CD1c-positive myeloid dendritic cell (primary cell): Measurements from ENCODE around the gene HAAO.
"Not testable (repeated sequence)": the region's sequence is repeated elsewhere in the genome, so short reads cannot be mapped to it uniquely, and the experiment has no call there.

ENCODE experiments used
- DNase-seq: peaks from one replicate; pipeline ENCODE4 v3.0.0-alpha.2; 2016; ENCODE audit errors: extremely low spot score

The HAAO gene

GRCh38 chr2:42792583-42793333 is at the start of gene HAAO:
Gene HAAO, minus strand, starts transcription at chr2:42792583. Its CDS starts 47 bp downstream, at chr2:42792536.
- peak; percentile 56 for DNase-seq

- DNase-seq = no peak
These were observed 49.0 kb upstream of the HAAO start for GRCh38 chr2:42841344-42841743.

GRCh38 chr2:42840760-42841159 is 48.4 kb upstream of the HAAO start:
- DNase-seq = no peak

DNA sequence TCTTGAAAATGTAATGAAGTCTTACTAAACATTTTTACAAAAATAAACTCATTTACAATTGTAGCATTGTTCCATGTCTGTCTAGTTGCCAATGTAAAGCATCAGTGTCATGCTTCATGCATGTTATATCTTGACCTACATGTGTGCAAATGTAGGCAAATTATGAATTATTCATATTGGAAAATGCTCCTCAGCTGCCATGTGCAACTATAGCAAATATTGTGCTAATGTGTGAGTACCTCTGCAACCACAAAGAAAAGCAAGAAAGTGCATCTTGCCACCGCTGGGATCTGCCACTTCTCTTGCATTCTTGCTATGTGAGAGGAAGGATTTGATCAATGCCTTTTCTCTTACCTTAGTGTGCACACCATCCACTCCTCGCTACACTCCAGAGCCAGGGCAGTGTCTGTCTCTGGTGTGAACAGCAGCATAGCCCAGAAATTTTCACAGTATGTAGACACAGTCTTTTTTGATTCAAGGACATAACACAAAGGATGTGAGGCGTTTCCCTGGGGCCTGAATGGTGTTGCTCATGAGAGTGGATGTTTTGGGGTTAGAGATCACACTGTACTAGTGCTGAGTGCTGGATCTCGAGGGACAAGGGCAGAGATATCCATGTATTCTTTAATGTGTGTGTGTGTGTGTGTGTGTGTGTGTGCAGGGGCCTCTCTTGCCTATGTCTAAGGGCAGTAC is 47.6 kb upstream of the HAAO start:
- DNase-seq = no peak

GRCh38 chr2:42838133-42838532 is 45.8 kb upstream of the HAAO start:
- DNase-seq = no peak

DNA sequence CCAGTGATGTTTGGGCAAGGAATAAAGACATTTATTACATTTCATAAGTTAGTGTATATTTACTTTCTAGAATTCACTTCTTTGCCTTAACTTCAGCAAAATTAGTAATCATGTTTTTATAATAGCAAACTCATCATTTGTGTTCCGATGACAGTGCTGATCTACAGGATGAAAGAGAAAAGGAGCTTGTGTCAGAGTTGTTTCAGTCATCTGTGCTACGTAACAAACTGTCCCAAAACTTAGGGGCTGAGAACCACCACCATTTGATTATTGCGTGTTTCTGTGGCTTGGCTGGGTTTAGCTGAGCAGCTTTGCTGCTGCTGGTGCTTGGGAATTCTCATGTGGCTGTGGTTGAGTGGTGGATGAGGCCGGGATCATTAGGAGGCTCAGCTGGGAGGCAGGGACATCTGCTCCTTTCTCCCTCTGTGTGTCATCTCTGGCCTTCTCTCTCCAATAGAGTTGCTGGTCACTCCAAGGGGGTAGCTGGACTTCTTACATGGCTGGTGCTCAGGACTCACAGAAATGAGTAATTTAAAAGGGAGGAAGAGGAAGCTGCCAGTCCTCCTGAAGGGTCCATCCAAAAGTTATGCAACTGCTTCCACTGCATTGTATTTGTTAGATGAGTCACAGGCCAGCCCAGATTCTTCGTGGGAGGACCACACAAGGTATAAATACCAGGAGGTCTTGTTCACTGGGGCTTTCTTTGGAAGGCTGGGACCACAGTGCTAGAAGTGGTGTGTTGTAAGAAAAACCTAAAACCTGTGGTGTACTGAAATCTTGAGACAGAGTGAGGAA is 43.4 kb upstream of the HAAO start:
- peak; percentile 90 for DNase-seq

DNA sequence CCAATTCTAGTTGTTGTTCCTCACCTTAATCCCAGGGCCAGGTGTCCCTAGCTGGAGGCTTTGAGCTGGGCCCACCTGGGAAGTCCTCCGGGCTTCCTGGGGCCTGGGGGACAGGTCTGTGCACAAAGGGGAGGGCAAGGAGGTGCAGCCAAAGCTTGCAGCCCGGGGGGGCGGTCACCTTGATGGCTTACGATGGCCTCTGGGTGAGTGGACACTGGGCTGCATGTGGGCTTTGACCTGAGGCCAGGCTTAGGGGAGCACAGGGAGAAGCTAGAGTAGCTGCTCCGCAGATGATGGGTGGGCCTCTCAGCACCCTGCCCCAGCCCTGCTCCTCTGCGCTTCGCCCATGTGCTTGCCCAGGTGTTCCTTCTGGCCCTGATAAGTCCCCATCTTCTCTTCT is 41.8 kb upstream of the HAAO start:
- no peak for DNase-seq

DNA sequence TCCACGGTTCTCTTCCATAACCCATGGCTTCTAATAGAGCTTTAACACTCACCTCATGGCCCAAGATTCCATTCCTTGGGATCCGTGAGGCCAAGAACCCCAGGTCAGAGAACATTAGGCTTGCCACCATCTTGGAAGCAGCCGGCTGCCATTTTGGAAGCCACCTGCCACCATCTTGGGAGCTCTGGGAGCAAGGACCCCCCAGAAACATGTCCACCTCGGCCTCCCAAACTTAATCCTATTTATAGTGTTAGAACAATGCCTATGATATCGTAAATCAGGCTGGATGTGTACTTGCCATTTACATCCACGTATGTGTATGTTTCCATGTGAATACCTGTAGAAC is 39.9 kb upstream of the HAAO start:
- DNase-seq = no peak

DNA sequence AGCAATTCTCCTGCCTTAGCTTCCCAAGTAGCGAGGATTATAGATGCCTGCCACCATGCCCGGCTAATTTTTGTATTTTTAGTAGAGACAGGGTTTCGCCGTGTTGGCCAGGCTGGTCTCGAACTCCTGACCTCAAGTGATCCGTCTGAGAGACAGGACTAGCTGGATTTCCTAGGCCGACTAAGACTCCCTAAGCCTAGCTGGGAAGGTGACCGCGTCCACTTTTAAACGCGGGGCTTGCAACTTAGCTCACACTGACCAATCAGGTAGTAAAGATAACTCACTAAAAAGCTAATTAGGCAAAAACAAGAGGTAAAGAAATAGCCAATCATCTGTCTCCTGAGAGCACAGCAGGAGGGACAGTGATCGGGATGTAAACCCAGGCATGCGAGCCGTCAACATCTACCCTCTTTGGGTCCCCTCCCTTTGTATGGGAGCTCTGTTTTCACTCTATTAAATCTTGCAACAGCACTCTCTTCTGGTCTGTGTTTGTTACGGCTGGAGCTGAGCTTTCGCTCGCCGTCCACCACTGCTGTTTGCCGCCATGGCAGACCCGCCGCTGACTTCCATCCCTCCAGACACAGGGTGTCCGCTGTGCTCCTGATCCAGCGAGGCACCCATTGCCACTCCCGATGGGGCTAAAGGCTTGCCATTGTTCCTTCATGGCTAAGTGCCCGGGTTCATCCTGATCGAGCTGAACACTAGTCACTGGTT is 39.3 kb upstream of the HAAO start:
- DNase-seq = not testable (repeated sequence)

- no peak for DNase-seq
These were observed 38.7 kb upstream of the HAAO start for GRCh38 chr2:42830922-42831574.

DNA sequence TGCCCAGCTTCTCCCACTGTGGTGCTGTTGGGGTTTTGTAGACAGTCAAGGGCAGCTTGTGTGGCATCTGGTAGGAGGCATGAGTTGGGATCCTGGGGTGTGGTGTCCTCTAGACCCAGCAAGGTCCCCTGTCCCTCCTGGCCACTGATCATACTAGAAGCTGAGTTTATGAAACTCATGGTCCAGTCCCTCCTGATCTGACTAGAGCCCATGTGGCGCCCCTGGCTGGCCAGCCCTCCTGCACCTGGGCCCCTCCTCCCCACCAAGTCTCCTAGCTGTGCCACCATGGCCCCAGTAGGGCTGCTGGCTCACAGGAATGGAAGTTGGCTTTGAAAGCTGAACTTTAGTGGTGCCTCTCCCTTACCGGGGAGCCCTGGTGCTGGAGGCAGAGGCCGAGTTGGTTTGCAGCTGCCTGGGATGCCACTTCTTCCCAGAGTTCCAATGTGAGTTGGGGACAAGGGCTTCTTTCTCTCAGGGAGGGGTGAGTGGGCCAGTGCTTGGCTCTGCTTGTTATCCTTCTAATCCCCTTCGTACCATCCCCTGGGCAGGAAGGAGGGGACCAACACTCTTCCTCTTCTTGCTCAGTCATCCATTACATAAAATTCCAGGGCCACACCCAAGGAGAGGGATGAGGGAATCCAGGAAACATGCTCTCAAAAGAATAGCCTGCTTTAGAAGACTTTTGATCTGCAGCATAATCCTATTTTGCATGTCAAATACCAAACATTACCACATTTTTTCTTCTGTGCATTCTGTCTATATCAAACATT is 37.5 kb upstream of the HAAO start:
- DNase-seq = no peak

DNA sequence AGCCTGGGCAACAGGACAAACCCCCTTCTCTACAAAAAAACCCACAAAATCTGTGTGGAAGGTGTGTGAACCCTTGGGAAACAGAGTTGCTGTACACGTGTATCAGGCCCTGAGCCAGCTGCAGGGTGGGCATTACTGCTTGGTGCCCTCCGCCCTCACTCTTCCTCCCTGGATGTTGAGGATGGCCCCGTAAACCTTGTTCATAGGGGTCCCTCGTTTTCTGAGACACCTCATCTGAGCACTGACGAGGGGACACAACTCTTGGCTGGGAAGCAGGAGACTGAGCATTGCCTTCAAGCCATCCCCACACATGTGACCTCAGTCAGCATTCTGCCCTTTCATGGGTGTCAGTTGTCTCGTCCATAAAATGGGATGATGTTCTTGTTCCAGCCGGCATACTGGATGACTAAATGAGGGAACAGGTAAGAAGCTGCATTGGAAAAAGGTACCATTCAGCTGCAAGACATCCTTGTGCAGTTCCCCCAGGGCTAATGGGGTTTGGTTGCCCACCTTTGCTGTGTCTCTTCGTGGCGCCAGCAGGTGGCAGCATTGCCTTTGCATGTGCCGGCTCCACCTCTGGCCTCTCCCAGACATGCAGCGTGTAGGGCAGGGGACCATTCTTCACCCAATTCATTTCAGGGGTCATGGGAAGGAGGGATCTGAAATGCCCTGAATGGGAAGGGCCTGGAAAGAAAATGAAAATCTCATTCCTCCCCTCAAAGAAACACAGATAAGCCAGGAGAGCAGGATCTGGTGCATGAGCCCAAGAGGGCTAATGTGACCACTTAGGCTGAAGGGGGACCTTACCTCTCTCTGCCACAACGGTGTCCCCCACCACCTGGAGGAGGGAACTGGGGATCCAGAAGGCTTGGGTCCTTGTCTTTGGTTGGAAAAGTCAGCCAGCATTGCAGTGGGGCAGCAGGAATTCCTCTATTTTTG is 36.4 kb upstream of the HAAO start:
- DNase-seq = peak; percentile 74

GRCh38 chr2:42827647-42828486 is 35.5 kb upstream of the HAAO start:
- DNase-seq = peak; percentile 90

- no peak for DNase-seq
These were observed 33.8 kb upstream of the HAAO start for GRCh38 chr2:42826231-42826630.

- DNase-seq = no peak
These were observed 32.0 kb upstream of the HAAO start for GRCh38 chr2:42824454-42824807.

DNA sequence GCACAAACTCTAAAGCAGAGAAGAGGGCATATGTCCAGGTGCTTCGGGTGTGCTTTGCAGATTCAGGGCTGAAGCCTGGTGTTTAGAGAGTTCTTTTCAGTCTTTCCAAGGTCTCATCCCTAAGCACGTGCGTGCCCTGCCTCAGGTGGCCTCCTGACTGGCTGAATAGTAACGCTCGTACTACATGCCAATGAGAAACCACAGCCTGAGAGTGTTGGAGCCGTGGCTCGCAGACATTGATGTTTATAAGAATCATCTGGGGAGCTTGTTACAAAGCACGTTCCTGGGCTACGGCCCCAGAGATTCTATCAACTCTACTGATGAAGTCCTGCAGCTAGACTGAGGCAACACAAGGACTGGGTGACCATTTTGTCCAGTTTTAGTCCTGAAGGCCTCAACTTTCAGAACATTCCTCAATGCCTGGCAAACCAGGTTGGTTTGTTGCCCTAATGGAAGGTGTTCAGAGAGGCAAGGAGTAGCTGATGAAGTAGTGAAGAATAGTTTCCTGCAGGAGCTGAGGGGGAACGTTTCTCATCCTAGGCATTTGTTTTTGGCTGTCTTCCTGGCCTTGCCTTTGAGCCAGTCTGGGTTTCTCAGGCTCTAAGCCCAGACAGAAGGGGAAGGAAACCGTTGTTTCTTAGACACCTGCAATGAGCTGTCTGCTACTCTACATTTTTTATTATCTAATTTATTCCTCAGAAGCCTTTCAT is 31.5 kb upstream of the HAAO start:
- DNase-seq = no peak

GRCh38 chr2:42819160-42819559 is 26.8 kb upstream of the HAAO start:
- DNase-seq = no peak

- no peak for DNase-seq
These were observed 23.3 kb upstream of the HAAO start for GRCh38 chr2:42815726-42816125.
